Activated naive CD4-positive, alpha-beta T cell treated with anti-CD3 and anti-CD28 coated beads for 36 hours (primary cell): ENCODE results near the gene APOL2. TPM values are rescaled to one million over a fixed set of nuclear protein-coding genes. Genes with fewer than 3 reads are reported as not detected.
"Not testable (repeated sequence)": the region's sequence is repeated elsewhere in the genome, so short reads cannot be mapped to it uniquely, and the experiment has no call there.

Experiments
- CTCF ChIA-PET: fragments of 350-600 bp; sonication (Branson Sonifier 250); formaldehyde crosslinking; loops from one replicate; lab custom pipeline; 2021; ENCODE audit warnings: antibody characterized with exemption; lab: Charles Lee
- DNase-seq: peaks from one replicate; pipeline ENCODE4 v3.0.0-alpha.2; 2020
- H3K27ac Mint-ChIP-seq: one replicate; pipeline ENCODE4 v1.8.0; 2021; ENCODE audit warnings: mild to moderate bottlenecking, mixed read lengths
- H3K27me3 Mint-ChIP-seq: one replicate; pipeline ENCODE4 v1.8.0; 2021; ENCODE audit warnings: low read depth, mixed read lengths
- H3K36me3 Mint-ChIP-seq: one replicate; pipeline ENCODE4 v1.8.0; 2021; ENCODE audit warnings: low read depth, mixed read lengths
- H3K4me1 Mint-ChIP-seq: one replicate; pipeline ENCODE4 v1.8.0; 2021; ENCODE audit warnings: low read depth, mixed read lengths
- H3K4me3 Mint-ChIP-seq: one replicate; pipeline ENCODE4 v1.8.0; 2021; ENCODE audit warnings: mild to moderate bottlenecking, moderate library complexity, mixed read lengths
- H3K9me3 Mint-ChIP-seq: one replicate; pipeline ENCODE4 v1.8.0; 2021; ENCODE audit warnings: mixed read lengths
- intact Hi-C: fragments of 100-400 bp; cut with micrococcal nuclease; formaldehyde crosslinking; loops from one replicate; pipeline ENCODE4 v1.15.1; 2023
- total RNA-seq, 2 experiments: library from RNA; stranded (reverse); gene quantifications; one replicate each; pipeline ENCODE4 v1.2.3, GENCODE V29; 2021

Gene APOL2
- total RNA-seq, 2 experiments from 2014 or later = 53.8 to 55.0 TPM

GRCh38 chr22:36191106-36191836 is 48.1 kb downstream of the APOL2 start:
- peaks cover 4% of the 10 kb centered on the region for H3K4me1 Mint-ChIP-seq
- DNase-seq = no peak
- no peak overlapping the region for H3K4me3 Mint-ChIP-seq
- no peaks in the 10 kb centered on the region for H3K27me3 Mint-ChIP-seq
- no peaks in the 10 kb centered on the region for H3K36me3 Mint-ChIP-seq
- H3K9me3 Mint-ChIP-seq = no peaks in the 10 kb centered on the region
- no peak overlapping the region for H3K27ac Mint-ChIP-seq
- intact Hi-C loops = no loop called here
- CTCF ChIA-PET = interaction anchor here (0.9 kb wide), 1 partner anchor 87 kb away, joined by 3 read pairs; no protein-coding TSS in a partner anchor

GRCh38 chr22:36187862-36188261 is 51.5 kb downstream of the APOL2 start:
- H3K9me3 Mint-ChIP-seq, CTCF ChIA-PET: not testable (repeated sequence)

GRCh38 chr22:36185828-36186624 is 53.3 kb downstream of the APOL2 start:
- Mint-ChIP-seq H3K9me3 (no peaks in the 10 kb centered on the region), H3K4me3 (no peak overlapping the region), H3K27ac (no peak overlapping the region), H3K36me3 (no peaks in the 10 kb centered on the region), H3K27me3 (no peaks in the 10 kb centered on the region), H3K4me1 (no peaks in the 10 kb centered on the region)
- intact Hi-C loops = no loop called here
- no peak for DNase-seq
- CTCF ChIA-PET = interaction anchor here (0.9 kb wide), 1 partner anchor 43 kb away, joined by 3 read pairs; no protein-coding TSS in a partner anchor

More at GRCh38 chr22:36187862-36188261, 51.5 kb downstream of the APOL2 start:
- H3K27me3 Mint-ChIP-seq, H3K36me3 Mint-ChIP-seq, H3K4me1 Mint-ChIP-seq, H3K27ac Mint-ChIP-seq, intact Hi-C loops, H3K4me3 Mint-ChIP-seq, DNase-seq: not testable (repeated sequence)

- CTCF ChIA-PET = no interaction called here
- no peak for DNase-seq
- Mint-ChIP-seq H3K27me3 (no peaks in the 10 kb centered on the region), H3K27ac (no peak overlapping the region), H3K9me3 (no peaks in the 10 kb centered on the region), H3K4me1 (no peaks in the 10 kb centered on the region), H3K4me3 (no peak overlapping the region), H3K36me3 (no peaks in the 10 kb centered on the region)
- intact Hi-C loops = no loop called here
Observed at GRCh38 chr22:36184433-36185025, 54.8 kb downstream of the APOL2 start.

- Mint-ChIP-seq H3K4me1 (no peaks in the 10 kb centered on the region), H3K9me3 (no peaks in the 10 kb centered on the region), H3K27me3 (no peaks in the 10 kb centered on the region), H3K36me3 (no peaks in the 10 kb centered on the region), H3K27ac (no peak overlapping the region), H3K4me3 (no peak overlapping the region)
- CTCF ChIA-PET = interaction anchor here (0.9 to 6.7 kb wide), 5 partner anchors 32 to 287 kb away, joined by 3 to 35 read pairs (median 4); no protein-coding TSS in a partner anchor
- no peak for DNase-seq
- intact Hi-C loops = no loop called here
Observed at GRCh38 chr22:36183446-36183845, 55.9 kb downstream of the APOL2 start.

- H3K9me3 Mint-ChIP-seq = no peaks in the 10 kb centered on the region
- intact Hi-C loops = no loop called here
- CTCF ChIA-PET = interaction anchor here (0.9 to 7.5 kb wide), 6 partner anchors 22 to 288 kb away, joined by 3 to 49 read pairs (median 4); partner anchors contain the start of gene APOL3
- H3K27ac Mint-ChIP-seq = no peak overlapping the region
- H3K4me1 Mint-ChIP-seq = no peaks in the 10 kb centered on the region
- H3K4me3 Mint-ChIP-seq = no peak overlapping the region
- H3K27me3 Mint-ChIP-seq = no peaks in the 10 kb centered on the region
- no peak for DNase-seq
- H3K36me3 Mint-ChIP-seq = no peaks in the 10 kb centered on the region
Observed at GRCh38 chr22:36182857-36183256, 56.5 kb downstream of the APOL2 start.

- H3K4me3 Mint-ChIP-seq = no peak overlapping the region
- peaks cover 4% of the 10 kb centered on the region for H3K9me3 Mint-ChIP-seq
- intact Hi-C loops = no loop called here
- no peaks in the 10 kb centered on the region for H3K27me3 Mint-ChIP-seq
- H3K36me3 Mint-ChIP-seq = no peaks in the 10 kb centered on the region
- CTCF ChIA-PET = interaction anchor here (0.5 to 7.5 kb wide), 10 partner anchors 15 to 288 kb away, joined by 3 to 49 read pairs (median 6); partner anchors contain the start of genes APOL2 and APOL3
- no peak overlapping the region for H3K27ac Mint-ChIP-seq
- no peak for DNase-seq
- peaks cover 5% of the 10 kb centered on the region for H3K4me1 Mint-ChIP-seq
Observed at GRCh38 chr22:36182056-36182455, 57.3 kb downstream of the APOL2 start.

GRCh38 chr22:36180928-36181327 is 58.4 kb downstream of the APOL2 start:
- peaks cover 6% of the 10 kb centered on the region for H3K9me3 Mint-ChIP-seq
- H3K27me3 Mint-ChIP-seq = no peaks in the 10 kb centered on the region
- no peak overlapping the region for H3K27ac Mint-ChIP-seq
- DNase-seq = no peak
- no peak overlapping the region for H3K4me3 Mint-ChIP-seq
- no peaks in the 10 kb centered on the region for H3K36me3 Mint-ChIP-seq
- intact Hi-C loops = loop anchor here (1.0 kb wide), 3 partner anchors 36 to 250 kb away; no protein-coding TSS in a partner anchor
- CTCF ChIA-PET = interaction anchor here (1.1 to 7.5 kb wide), 12 partner anchors 11 to 116 kb away, joined by 3 to 49 read pairs (median 6); partner anchors contain the start of gene APOL3
- peaks cover 7% of the 10 kb centered on the region for H3K4me1 Mint-ChIP-seq

- Mint-ChIP-seq H3K27me3 (no peaks in the 10 kb centered on the region), H3K27ac (no peak overlapping the region), H3K9me3 (peaks cover 6% of the 10 kb centered on the region), H3K4me1 (peaks cover 7% of the 10 kb centered on the region), H3K36me3 (no peaks in the 10 kb centered on the region), H3K4me3 (no peak overlapping the region)
- intact Hi-C loops = loop anchor here (1.0 kb wide), 3 partner anchors 35 to 249 kb away; no protein-coding TSS in a partner anchor
- DNase-seq = peak; percentile 93
- CTCF ChIA-PET = interaction anchor here (0.7 to 7.5 kb wide), 15 partner anchors 11 to 638 kb away, joined by 3 to 49 read pairs (median 6); partner anchors contain the start of genes APOL2 and APOL3
Observed at GRCh38 chr22:36180038-36180880, 59.1 kb downstream of the APOL2 start.

- intact Hi-C loops = no loop called here
- DNase-seq = no peak
- Mint-ChIP-seq H3K27ac (no peak overlapping the region), H3K4me1 (peaks cover 7% of the 10 kb centered on the region), H3K9me3 (peaks cover 6% of the 10 kb centered on the region), H3K36me3 (no peaks in the 10 kb centered on the region), H3K4me3 (no peak overlapping the region), H3K27me3 (no peaks in the 10 kb centered on the region)
- CTCF ChIA-PET = interaction anchor here (0.6 to 7.5 kb wide), 8 partner anchors 16 to 200 kb away, joined by 3 to 49 read pairs (median 10); partner anchors contain the start of gene APOL3
Observed at GRCh38 chr22:36177160-36177559, 62.2 kb downstream of the APOL2 start.
